A673 (cell line): ENCODE measurements around the gene MICOS13.

Experiments used
- EZH2 ChIP-seq: fragments of 200-600 bp; sonication (generic); IDR thresholded peaks from 2 replicates; pipeline ENCODE4 v1.6.1; 2017; ENCODE audit warnings: borderline replicate concordance, low read depth, mild to moderate bottlenecking, mixed read lengths, antibody characterized with exemption, low read length; ENCODE audit not compliant: poor library complexity, severe bottlenecking
- TF ChIP-seq, protein P1 (sequence below): fragments of 300-800, 200-600 bp; sonication (generic); conservative IDR thresholded peaks from 2 replicates; pipeline ENCODE4 v1.5.1; 2017; ENCODE audit warnings: low read depth, mild to moderate bottlenecking, antibody characterized with exemption, low read length, moderate library complexity, mixed read lengths

DNA sequence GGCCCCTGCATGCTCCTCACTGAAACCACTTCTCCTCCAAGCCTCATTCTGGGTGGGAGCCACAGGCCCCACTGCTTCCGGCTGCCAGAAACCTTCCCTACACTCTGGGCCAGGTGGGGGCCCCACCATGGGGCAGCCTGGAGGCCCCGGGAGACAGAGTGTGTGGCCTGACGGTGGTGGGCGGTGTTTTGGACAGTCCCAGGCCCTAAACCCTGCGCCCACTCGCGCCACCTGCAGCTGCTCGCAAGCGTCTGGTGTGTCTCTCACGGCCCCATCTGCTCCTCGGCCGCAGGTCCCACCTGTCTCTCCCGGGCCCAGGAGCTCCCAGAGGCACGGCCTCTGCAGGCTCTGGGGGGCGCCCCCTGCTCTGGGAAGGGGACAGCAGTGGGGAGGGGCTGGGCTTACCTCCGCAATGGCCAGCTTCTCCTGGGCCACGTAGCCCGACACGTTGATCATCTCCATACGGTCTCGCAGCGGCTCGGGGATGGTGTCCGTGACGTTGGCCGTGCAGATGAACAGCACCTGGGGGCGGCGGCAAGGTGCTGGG is 15.4 kb upstream of the MICOS13 start:
- TF ChIP-seq, protein P1, sequence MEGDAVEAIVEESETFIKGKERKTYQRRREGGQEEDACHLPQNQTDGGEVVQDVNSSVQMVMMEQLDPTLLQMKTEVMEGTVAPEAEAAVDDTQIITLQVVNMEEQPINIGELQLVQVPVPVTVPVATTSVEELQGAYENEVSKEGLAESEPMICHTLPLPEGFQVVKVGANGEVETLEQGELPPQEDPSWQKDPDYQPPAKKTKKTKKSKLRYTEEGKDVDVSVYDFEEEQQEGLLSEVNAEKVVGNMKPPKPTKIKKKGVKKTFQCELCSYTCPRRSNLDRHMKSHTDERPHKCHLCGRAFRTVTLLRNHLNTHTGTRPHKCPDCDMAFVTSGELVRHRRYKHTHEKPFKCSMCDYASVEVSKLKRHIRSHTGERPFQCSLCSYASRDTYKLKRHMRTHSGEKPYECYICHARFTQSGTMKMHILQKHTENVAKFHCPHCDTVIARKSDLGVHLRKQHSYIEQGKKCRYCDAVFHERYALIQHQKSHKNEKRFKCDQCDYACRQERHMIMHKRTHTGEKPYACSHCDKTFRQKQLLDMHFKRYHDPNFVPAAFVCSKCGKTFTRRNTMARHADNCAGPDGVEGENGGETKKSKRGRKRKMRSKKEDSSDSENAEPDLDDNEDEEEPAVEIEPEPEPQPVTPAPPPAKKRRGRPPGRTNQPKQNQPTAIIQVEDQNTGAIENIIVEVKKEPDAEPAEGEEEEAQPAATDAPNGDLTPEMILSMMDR, result no peak
- no peak for TF ChIP-seq EZH2
